ENCODE measurements around the gene AMOT.

DNA sequence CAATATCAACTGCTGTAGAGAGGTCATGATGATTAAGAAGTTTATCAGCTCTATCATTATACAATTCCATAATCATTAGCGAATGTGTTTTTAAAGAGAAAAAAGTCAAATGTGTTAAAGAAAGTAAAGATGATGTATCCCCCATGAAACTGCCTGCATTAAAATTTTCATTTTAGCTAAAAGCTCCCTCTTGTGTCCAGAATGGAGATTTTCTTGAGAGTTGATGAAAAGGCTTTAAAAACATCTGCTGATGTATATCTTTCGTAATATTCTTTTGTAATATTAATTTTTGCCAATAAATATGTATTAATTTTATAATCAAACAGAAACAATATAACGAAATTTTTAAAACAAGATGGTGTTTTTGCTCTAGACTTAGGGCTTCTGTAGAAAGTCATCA, 108.8 kb downstream of the AMOT start:
- TF ChIP-seq, protein P1, sequence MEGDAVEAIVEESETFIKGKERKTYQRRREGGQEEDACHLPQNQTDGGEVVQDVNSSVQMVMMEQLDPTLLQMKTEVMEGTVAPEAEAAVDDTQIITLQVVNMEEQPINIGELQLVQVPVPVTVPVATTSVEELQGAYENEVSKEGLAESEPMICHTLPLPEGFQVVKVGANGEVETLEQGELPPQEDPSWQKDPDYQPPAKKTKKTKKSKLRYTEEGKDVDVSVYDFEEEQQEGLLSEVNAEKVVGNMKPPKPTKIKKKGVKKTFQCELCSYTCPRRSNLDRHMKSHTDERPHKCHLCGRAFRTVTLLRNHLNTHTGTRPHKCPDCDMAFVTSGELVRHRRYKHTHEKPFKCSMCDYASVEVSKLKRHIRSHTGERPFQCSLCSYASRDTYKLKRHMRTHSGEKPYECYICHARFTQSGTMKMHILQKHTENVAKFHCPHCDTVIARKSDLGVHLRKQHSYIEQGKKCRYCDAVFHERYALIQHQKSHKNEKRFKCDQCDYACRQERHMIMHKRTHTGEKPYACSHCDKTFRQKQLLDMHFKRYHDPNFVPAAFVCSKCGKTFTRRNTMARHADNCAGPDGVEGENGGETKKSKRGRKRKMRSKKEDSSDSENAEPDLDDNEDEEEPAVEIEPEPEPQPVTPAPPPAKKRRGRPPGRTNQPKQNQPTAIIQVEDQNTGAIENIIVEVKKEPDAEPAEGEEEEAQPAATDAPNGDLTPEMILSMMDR (IDR thresholded peaks at IDR 0.05), result peak; percentile 33; the same call in 1 of the 2 replicates
- TF ChIP-seq POLR2AphosphoS5 (IDR thresholded peaks at IDR 0.05; ENCODE audit: low read depth, low read length) (no peak), TCF7L2 (IDR thresholded peaks at IDR 0.05; ENCODE audit: low read depth, low read length) (no peak), SIN3A (IDR thresholded peaks at IDR 0.05; ENCODE audit: borderline replicate concordance, insufficient read depth, low read depth, low read length) (no peak)

Data from Panc1 (cell line).